Measurements from ENCODE around the gene TAOK3. TPM values are rescaled to one million over a fixed set of nuclear protein-coding genes. Genes with fewer than 3 reads are reported as not detected.

Gene TAOK3
- total and polyA plus RNA-seq, 2 donors (not counting 1 experiment from before 2014, with no cell fraction given) = 30.0 to 80.4 TPM

GRCh38 chr12:118357257-118358007 is 15.3 kb downstream of the TAOK3 start:
- H3K27ac Mint-ChIP-seq = peak overlapping the region; percentile 69
- H3K4me3 Mint-ChIP-seq = peak overlapping the region; percentile 93
- Histone ChIP-seq H3K27me3 (replicated peaks in 1 of 4; ENCODE audit: control extremely low read depth in 1 of 4, control insufficient read depth in 3 of 4, insufficient read depth in 4 of 4, low read length in 3 of 4) (no peaks in the 10 kb centered on the region), H3K9ac (ENCODE audit: low read length) (peak overlapping the region; percentile 71), H4K20me1 (ENCODE audit: control insufficient read depth, insufficient read depth, low read length, poor library complexity, severe bottlenecking) (peaks cover 13% of the 10 kb centered on the region), H3K79me2 (ENCODE audit: control insufficient read depth, insufficient read depth, low read length) (peaks cover 89% of the 10 kb centered on the region), H3K36me3 (replicated peaks in 1 of 2; ENCODE audit: control extremely low read depth in 1 of 2, control insufficient read depth in 1 of 2, extremely low read depth in 1 of 2, insufficient read depth in 2 of 2, low read length in 1 of 2) (peaks cover 7 to 9% of the 10 kb centered on the region in 2 experiments), H3K9me3 (ENCODE audit: control extremely low read depth in 1 of 3, control insufficient read depth in 2 of 3, insufficient read depth in 1 of 3, low read length in 2 of 3) (peaks cover 0 to 9% (median 2%) of the 10 kb centered on the region in 3 donors), H3K4me3 (ENCODE audit: control extremely low read depth in 1 of 5, extremely low read depth in 1 of 5, insufficient read depth in 1 of 5, low read depth in 2 of 5, low read length in 4 of 5) (peak overlapping the region in 4 of 5 experiments; percentile 15 to 92 (median 48)), H3K4me2 (replicated peaks; ENCODE audit: low read depth, low read length, poor library complexity, severe bottlenecking) (peak overlapping the region; percentile 77), H3K4me1 (ENCODE audit: control insufficient read depth in 2 of 2, insufficient read depth in 2 of 2, low read length in 2 of 2) (peaks cover 23 to 38% of the 10 kb centered on the region in 2 donors), H3K27ac (ENCODE audit: low read length in 2 of 2) (peak overlapping the region; percentile 43 to 87), H2AFZ (ENCODE audit: insufficient read depth, low read depth, low read length, poor library complexity, severe bottlenecking) (peak overlapping the region; percentile 59)
- CTCF ChIA-PET = interaction anchor here (0.7 to 4.9 kb wide), 5 partner anchors 10 to 176 kb away, joined by 4 to 52 read pairs (median 6); partner anchors contain the start of gene SUDS3
- H3K27me3 Mint-ChIP-seq = no peaks in the 10 kb centered on the region
- WGBS (ENCODE audit: insufficient coverage) = no CpG with 5 or more reads among the region's 7 CpGs
- H3K9me3 Mint-ChIP-seq (ENCODE audit: insufficient read depth) = peaks cover 2% of the 10 kb centered on the region
- intact Hi-C loops (cut with micrococcal nuclease) = loop anchor here (5.0 kb wide), 2 partner anchors 35 to 55 kb away; no protein-coding TSS in a partner anchor
- TF ChIP-seq CTCF (IDR thresholded peaks at IDR 0.05) = peak; percentile 33
- TF ChIP-seq EZH2 (IDR thresholded peaks at IDR 0.05; ENCODE audit: borderline replicate concordance, insufficient read depth, low read depth, low read length, poor library complexity, severe bottlenecking) = no peak
- POLR2A ChIA-PET = interaction anchor here (0.6 to 1.5 kb wide), 3 partner anchors 15 to 27 kb away, joined by 4 to 15 read pairs (median 6); partner anchors contain the start of genes SUDS3 and TAOK3
- H3K4me1 Mint-ChIP-seq = peaks cover 42% of the 10 kb centered on the region
- peak; percentile 76 for DNase-seq
- ATAC-seq (ENCODE audit: low read depth) = peak; percentile 50

All from B cell (primary cell).